Stomach smooth muscle (tissue), 2 donors: ENCODE measurements around the gene CNPY1.

Experiments used
- H3K27ac ChIP-seq: one replicate; pipeline ENCODE4 v1.7.0; 2013; ENCODE audit warnings: mild to moderate bottlenecking, low read length, inconsistent platforms
- H3K27me3 ChIP-seq, 2 donors: one replicate each; pipeline ENCODE4 v1.7.0; 2013; ENCODE audit warnings: low read length in 2 of 2; ENCODE audit not compliant: insufficient read depth in 2 of 2, control insufficient read depth in 1 of 2
- H3K36me3 ChIP-seq, 2 donors: one replicate each; pipeline ENCODE4 v1.7.0; 2013; ENCODE audit warnings: low read length in 2 of 2; ENCODE audit not compliant: control insufficient read depth in 2 of 2, insufficient read depth in 2 of 2
- H3K4me1 ChIP-seq: one replicate; pipeline ENCODE4 v1.7.0; 2013; ENCODE audit warnings: low read length; ENCODE audit not compliant: control insufficient read depth, insufficient read depth
- H3K4me3 ChIP-seq, 2 donors: one replicate each; pipeline ENCODE4 v1.7.0; 2013; ENCODE audit warnings: low read length in 2 of 2
- H3K9ac ChIP-seq, 2 donors: one replicate each; pipeline ENCODE4 v1.7.0; 2013; ENCODE audit warnings: low read length in 2 of 2, mild to moderate bottlenecking in 1 of 2
- H3K9me3 ChIP-seq, 2 donors: one replicate each; pipeline ENCODE4 v1.7.0; 2013; ENCODE audit warnings: low read length in 2 of 2; ENCODE audit not compliant: control insufficient read depth in 2 of 2
- donor health status: healthy.
- donor health status: Pancreatic carcinoma.

The CNPY1 gene

DNA sequence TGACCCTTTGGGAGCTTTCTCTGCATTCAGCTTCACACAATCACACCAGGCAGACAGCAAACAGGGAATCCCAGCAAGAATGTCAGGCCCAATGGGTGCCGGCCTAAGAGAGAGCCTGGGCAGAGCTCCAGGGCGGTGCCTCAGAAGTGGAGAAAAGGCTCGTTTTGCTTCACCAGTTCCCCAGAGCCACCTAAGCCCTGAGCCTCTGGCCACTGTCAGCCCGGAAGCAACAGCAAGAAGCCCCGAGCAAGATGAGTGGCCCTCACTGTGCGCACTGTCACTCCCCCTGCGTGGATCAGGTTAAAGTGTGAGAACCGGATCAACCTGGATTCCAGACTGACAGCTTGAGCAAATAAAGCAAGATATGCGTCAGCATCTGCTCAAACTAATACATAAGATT lies 14.7 kb downstream of the CNPY1 start:
- H3K9me3 ChIP-seq, result peaks cover 0 to 10% of the 10 kb centered on the region in 2 donors
- H3K27ac ChIP-seq, result no peak overlapping the region
- no peak overlapping the region for H3K9ac ChIP-seq
- H3K4me1 ChIP-seq, result peaks cover 15% of the 10 kb centered on the region
- H3K27me3 ChIP-seq, result peaks cover 65% of the 10 kb centered on the region in 2 donors
- no peaks in the 10 kb centered on the region for H3K36me3 ChIP-seq
- H3K4me3 ChIP-seq, result no peak overlapping the region

DNA sequence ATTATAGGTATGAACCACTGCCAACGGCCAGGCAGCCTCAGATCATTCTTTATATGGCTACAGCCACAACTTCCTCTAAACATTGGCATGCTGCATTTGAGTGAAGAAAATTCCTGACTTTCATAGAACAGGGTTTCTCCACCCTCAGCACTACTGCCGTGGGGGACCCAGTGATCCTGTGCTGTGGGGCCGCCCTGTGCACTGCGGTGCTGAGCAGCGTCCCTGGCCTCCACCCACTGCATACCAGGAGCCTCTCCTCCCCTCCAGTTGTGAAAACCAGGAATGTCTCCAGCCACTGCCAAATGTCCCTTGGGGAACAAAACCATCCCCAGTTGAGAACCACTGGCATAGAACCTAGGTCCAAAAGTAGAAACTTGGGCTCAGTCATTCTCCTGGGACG lies 15.8 kb downstream of the CNPY1 start:
- Histone ChIP-seq H3K27me3 (peaks cover 62 to 65% of the 10 kb centered on the region in 2 donors), H3K4me3 (no peak overlapping the region), H3K9me3 (peaks cover 0 to 6% of the 10 kb centered on the region in 2 donors), H3K27ac (no peak overlapping the region), H3K9ac (no peak overlapping the region), H3K36me3 (no peaks in the 10 kb centered on the region), H3K4me1 (peaks cover 15% of the 10 kb centered on the region)

DNA sequence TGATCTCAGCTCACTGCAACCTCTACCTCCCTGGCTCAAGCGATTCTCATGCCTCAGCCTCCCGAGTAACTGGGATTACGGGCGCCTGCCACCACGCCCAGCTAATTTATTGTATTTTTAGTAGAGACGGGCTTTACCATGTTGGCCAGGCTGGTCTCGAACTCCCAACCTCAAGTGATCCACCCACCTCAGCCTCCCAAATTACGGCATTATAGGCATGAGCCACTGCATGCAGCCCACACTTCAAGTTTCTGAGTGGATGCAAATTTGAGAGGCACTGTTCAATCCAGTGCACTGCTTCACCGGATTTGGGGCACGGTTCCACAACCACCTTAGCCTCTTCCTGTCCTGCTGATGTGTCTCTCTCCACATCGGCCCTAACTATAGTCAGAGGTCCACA lies 16.5 kb downstream of the CNPY1 start:
- peaks cover 15% of the 10 kb centered on the region for H3K4me1 ChIP-seq
- no peak overlapping the region for H3K4me3 ChIP-seq
- H3K9ac ChIP-seq, result no peak overlapping the region
- peaks cover 54 to 58% of the 10 kb centered on the region in 2 donors for H3K27me3 ChIP-seq
- no peaks in the 10 kb centered on the region for H3K36me3 ChIP-seq
- peaks cover 0 to 6% of the 10 kb centered on the region in 2 donors for H3K9me3 ChIP-seq
- H3K27ac ChIP-seq, result no peak overlapping the region

DNA sequence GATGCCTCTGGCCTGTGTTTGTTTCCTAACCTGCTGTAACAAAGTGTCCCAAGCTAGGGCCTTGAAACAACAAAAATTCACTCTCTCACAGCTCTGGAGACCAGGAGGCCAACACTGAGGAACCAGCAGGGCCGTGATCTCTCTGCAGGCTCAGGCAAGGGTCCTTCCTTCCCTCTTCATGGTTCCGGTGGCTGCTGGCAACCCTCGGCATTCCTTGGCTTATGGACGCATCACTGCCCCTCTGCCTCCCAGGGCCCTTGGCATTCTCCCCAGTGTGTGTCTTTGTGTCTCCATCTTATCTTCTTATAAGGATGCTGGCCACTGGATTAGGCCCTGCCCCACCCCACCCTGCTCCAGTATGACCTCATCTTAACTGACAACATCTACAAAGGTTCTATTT lies 17.0 kb downstream of the CNPY1 start:
- Histone ChIP-seq H3K27ac (no peak overlapping the region), H3K27me3 (peaks cover 51 to 54% of the 10 kb centered on the region in 2 donors)

GRCh38 chr7:155527664-155528063 lies 18.7 kb downstream of the CNPY1 start:
- Histone ChIP-seq H3K9me3 (peaks cover 0 to 6% of the 10 kb centered on the region in 2 donors), H3K27ac (no peak overlapping the region), H3K36me3 (no peaks in the 10 kb centered on the region), H3K4me3 (no peak overlapping the region), H3K9ac (no peak overlapping the region), H3K4me1 (peaks cover 2% of the 10 kb centered on the region), H3K27me3 (peaks cover 40 to 42% of the 10 kb centered on the region in 2 donors)

More for the DNA sequence above, 17.0 kb downstream of the CNPY1 start:
- no peak overlapping the region for H3K9ac ChIP-seq
- H3K4me3 ChIP-seq, result no peak overlapping the region
- H3K9me3 ChIP-seq, result peaks cover 0 to 6% of the 10 kb centered on the region in 2 donors
- no peaks in the 10 kb centered on the region for H3K36me3 ChIP-seq
- H3K4me1 ChIP-seq, result peaks cover 15% of the 10 kb centered on the region

DNA sequence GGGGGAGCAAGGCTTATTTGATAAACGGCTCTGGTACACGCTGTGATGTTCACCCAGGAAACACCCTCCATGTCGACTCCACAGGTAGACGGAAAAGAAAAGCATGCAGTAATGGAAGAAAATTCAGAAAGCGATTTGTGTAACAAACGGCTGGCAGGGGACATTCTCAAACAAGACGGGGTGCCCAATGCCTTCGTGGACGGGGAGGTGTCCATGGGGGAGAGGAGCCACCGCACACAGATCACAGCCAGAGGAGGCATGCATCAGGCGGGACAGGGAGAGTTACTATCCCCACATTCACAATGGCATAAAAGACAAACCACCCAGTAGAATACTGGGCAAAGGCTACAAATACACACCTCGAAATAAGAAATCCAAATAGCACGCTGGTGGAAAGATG lies 20.1 kb downstream of the CNPY1 start:
- H3K27me3 ChIP-seq, result peaks cover 30 to 34% of the 10 kb centered on the region in 2 donors
- H3K4me1 ChIP-seq, result no peaks in the 10 kb centered on the region
- H3K27ac ChIP-seq, result no peak overlapping the region
- no peak overlapping the region for H3K9ac ChIP-seq
- peaks cover 0 to 6% of the 10 kb centered on the region in 2 donors for H3K9me3 ChIP-seq
- no peak overlapping the region for H3K4me3 ChIP-seq
- H3K36me3 ChIP-seq, result no peaks in the 10 kb centered on the region

GRCh38 chr7:155524018-155524556 lies 22.3 kb downstream of the CNPY1 start:
- Histone ChIP-seq H3K36me3 (no peaks in the 10 kb centered on the region), H3K27me3 (peaks cover 16 to 19% of the 10 kb centered on the region in 2 donors), H3K9me3 (peaks cover 0 to under 1% of the 10 kb centered on the region in 2 donors), H3K4me1 (no peaks in the 10 kb centered on the region), H3K4me3 (no peak overlapping the region), H3K9ac (no peak overlapping the region), H3K27ac (no peak overlapping the region)

GRCh38 chr7:155523168-155523675 lies 23.1 kb downstream of the CNPY1 start:
- Histone ChIP-seq H3K9ac (no peak overlapping the region), H3K36me3 (no peaks in the 10 kb centered on the region), H3K4me3 (no peak overlapping the region), H3K27ac (no peak overlapping the region), H3K9me3 (no peaks in the 10 kb centered on the region), H3K4me1 (no peaks in the 10 kb centered on the region), H3K27me3 (peaks cover 16 to 18% of the 10 kb centered on the region in 2 donors)

DNA sequence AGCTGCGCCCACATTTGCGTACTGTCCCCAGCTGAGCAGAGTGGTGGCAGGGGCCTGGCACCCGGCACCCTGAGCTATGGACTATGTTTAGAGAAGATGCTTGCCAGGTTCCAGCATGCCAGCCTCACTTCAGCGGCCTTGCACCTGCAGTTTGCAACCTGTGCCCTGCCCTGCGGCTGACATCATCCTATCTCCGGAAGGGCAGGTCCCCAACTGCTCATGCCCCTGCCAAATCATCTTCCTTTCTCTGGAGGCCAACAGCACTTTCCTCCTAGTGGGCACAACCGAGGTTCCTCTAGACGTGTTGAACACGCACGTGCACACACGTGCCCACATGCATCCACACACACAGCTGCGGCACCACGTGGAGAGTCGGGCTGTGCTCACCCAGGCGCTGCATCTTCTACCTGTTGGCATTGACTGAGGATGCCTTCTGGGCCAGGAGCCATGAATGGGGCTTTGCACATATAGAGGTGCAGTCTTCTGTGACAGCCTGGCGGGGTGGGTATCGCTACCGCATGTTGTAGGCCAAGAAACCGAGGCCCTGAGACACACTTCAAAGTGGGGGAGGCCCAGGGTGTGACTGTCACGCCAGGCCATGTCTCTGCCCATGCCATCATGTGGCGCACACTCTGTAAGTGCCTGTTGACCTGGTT lies 24.5 kb downstream of the CNPY1 start:
- no peaks in the 10 kb centered on the region for H3K9me3 ChIP-seq
- H3K4me1 ChIP-seq, result no peaks in the 10 kb centered on the region
- no peak overlapping the region for H3K4me3 ChIP-seq
- H3K27me3 ChIP-seq, result peaks cover 15 to 21% of the 10 kb centered on the region in 2 donors
- H3K27ac ChIP-seq, result no peak overlapping the region
- no peak overlapping the region for H3K9ac ChIP-seq
- H3K36me3 ChIP-seq, result no peaks in the 10 kb centered on the region

DNA sequence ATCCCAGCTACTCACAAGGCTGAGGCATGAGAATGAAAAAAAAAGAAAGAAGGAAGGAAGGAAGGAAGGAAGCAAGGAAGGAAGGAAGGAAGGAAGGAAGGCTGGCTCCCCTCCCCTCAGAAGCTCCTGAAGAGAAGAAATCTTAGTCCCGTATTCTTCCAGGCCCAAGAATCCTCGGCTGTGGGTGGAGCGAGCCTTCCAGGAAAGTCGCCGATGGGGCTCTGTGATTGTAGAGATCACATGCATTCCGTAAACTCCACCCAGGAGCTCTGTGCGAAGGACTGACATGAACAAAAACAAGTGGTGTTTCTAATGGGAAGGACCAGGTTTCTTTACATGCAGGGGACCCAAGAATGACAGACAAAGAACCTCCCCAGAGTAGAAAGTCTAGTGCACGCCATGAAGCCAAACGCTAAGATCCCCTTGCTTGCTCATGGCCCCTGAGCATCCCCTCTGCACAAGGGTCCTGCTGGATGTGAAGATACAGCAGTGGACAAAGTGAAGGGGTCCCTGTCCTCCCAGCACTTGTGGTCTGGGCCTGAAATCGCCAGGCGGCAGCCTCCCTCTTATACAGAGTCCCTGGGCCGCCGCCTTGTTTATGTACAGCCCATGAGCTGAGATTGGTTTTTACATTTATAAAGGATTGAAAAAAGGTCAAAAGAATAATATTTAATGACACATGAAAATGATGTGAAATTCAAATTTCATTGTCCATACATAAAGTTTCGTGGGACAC lies 25.2 kb downstream of the CNPY1 start:
- Histone ChIP-seq H3K9ac (no peak overlapping the region), H3K4me1 (no peaks in the 10 kb centered on the region), H3K27ac (no peak overlapping the region), H3K27me3 (peaks cover 22 to 23% of the 10 kb centered on the region in 2 donors), H3K36me3 (no peaks in the 10 kb centered on the region), H3K9me3 (no peaks in the 10 kb centered on the region), H3K4me3 (no peak overlapping the region)
